ENCODE measurements around the gene KYNU.
"Not testable (repeated sequence)": the region's sequence is repeated elsewhere in the genome, so short reads cannot be mapped to it uniquely, and the experiment has no call there.

KYNU gene

DNA sequence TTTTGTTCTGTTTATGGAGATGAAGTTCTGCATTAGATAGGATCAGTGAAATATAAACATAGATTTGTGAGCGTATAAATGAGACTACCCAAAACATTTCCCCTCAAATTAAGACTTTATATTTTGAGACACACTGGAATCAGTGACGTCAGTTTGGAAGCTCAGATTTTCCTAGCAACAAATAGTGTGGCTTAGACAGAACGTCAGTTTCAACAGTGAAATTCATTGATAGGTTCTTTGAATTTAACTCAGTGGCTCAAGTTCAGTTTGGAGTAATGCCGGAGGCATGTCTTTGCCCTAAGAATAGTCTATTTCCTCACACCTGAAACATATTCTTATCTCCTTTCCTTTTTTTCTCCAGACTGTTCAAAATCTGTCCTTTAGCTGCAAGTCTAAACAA lies 138.2 kb downstream of the KYNU start:
- no peak for DNase-seq

- DNase-seq = peak in 12 of 56 donors; percentile 1 to 12 (median 3)
Measured at GRCh38 chr2:143026411-143027054, 149.1 kb downstream of the KYNU start.

GRCh38 chr2:143029141-143029540 lies 151.7 kb downstream of the KYNU start:
- DNase-seq = no peak

GRCh38 chr2:143030127-143030526 lies 152.7 kb downstream of the KYNU start:
- no peak for DNase-seq

- DNase-seq = peak in 23 of 56 donors; percentile 1 to 78 (median 11)
Measured at GRCh38 chr2:143034292-143035074, 157.0 kb downstream of the KYNU start.

DNA sequence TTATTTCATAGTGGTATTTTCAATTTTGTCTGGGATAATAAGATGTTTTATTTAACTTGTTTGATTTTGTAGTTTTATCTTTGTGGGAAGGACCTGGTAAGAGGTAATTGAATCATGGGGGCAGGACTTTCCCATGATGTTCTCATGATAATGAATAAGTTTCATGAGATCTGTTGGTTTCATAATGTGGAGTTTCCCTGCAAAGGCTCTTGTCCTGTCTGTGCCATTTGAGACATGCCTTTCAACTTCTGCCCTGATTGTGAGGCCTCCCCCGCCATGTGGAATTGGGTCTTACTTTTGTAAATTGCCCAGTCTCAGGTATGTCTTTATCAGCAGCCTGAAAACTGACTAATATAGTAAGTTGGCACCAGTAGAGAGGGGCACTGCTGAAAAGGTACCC lies 174.0 kb downstream of the KYNU start:
- no peak for DNase-seq

DNA sequence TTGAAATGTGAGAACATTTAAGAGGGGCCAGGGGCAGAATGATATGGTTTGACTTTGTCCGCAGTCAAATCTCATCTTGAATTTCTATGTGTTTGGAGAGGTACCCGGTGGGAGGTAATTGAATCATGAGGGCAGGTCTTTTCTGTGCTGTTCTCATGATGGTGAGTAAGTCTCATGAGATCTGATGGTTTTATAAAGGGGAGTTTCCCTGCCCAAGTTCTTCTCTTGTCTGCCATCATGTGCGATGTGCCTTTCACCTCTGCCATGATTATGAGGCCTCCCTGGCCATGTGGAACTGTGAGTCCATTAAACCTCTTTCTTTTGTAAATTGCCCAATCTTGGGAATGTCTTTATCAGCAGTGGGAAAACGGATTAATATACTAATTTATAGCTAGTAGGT lies 176.0 kb downstream of the KYNU start:
- not testable (repeated sequence) for DNase-seq

GRCh38 chr2:143056550-143056949 lies 179.1 kb downstream of the KYNU start:
- DNase-seq = no peak

- DNase-seq = no peak
Measured at GRCh38 chr2:143058851-143059250, 181.4 kb downstream of the KYNU start.

DNA sequence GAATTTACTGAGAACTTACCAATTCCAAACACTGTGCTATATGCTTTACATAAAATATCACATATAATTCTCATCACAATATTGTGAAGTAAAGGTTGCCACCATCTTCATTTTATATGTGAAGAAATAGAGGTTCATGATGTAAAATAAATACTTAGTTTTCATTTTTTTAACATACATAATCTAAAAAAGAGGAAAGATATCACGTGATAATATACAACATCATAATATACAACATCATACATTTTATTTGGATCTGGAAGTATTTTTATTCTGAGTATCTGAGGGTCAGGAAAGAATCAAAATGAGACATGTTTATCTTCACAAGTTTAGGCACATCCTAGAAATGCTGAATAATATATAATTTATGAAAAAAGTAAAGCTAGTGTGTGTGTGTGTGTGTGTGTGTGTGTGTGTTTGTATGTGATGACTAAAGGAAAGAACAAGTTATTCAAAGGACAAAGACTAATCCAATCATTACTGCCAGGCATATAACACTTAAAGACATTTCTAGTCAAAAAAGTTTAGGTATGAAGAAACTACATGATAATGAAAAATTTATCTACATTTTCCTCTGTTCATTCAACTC lies 186.2 kb downstream of the KYNU start:
- no peak for DNase-seq

DNA sequence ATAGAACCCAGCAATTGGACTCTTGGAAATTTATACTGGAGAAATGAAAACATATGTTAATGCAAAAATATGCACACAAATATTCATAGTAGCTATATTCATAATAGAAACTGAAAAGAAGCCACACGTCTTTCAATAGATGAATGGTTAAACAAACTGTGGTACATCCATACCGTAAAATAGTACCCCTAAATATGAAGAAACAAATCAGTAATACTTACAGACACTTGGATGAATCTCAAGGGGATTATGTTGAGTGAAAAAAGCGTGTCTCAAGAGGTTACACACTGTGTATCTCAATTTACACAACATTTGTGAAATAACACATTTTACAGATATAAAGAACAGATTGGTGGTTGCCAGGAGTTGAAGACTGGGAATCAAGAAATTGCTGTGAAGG lies 190.6 kb downstream of the KYNU start:
- DNase-seq = no peak

GRCh38 chr2:143068509-143068908 lies 191.0 kb downstream of the KYNU start:
- DNase-seq = no peak

DNA sequence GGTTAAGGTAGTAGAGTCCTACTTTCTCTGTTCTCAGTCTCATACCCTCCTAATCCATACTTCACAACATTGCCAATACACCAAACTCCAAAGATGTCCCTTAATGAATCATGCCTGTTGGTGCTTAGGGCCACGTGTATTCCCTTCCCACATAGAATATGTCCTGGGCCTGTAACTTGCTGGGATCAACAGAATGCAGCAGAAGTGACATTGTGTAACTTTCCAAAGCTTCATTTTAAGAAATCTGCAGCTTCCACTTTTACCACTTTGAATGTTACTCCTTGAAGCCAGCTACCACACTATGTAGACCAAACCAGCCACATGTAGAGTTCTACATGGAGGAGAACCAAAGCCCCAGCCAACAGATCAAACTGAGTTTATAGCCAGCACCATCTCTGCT lies 193.2 kb downstream of the KYNU start:
- DNase-seq = no peak

- DNase-seq = no peak
Measured at GRCh38 chr2:143071185-143071876, 193.9 kb downstream of the KYNU start.

GRCh38 chr2:143074913-143075312 lies 197.4 kb downstream of the KYNU start:
- DNase-seq = not testable (repeated sequence)

GRCh38 chr2:143075711-143076110 lies 198.2 kb downstream of the KYNU start:
- no peak for DNase-seq

- DNase-seq = no peak
Measured at GRCh38 chr2:143078104-143078503, 200.6 kb downstream of the KYNU start.

- DNase-seq = no peak
Measured at GRCh38 chr2:143081616-143082015, 204.2 kb downstream of the KYNU start.

- DNase-seq = no peak
Measured at GRCh38 chr2:143083636-143084035, 206.2 kb downstream of the KYNU start.

GRCh38 chr2:143084462-143084861 lies 207.0 kb downstream of the KYNU start:
- no peak for DNase-seq

DNA sequence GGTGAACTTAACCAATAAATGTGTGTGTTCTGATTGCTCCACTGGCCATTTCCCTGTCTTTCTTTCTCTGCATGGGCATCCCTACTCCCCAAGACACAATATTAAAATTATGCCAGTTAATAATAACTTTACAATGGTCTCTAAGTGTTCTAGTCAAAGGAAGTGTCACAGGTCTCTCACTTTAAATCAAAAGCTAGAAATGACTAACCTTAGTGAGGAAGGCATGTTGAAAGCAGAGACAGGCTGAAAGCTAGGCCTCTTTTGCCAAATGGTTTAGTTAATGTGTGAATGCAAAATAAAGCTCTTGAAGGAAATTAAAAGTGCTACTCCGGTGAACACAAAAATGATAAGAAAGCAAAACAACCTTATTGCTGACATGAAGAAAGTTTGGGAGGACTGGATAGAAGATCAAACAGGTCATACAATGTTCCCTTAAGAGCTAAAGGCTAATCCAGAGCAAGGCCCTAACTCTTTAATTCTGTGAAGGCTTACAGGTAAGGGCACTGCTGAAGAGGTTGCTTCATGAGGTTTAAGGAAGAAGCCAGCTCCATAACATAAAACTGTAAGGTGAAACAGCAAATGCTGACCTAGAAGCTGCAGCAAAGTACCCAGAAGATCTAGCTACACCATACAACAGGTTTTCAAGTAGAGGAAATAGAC lies 207.8 kb downstream of the KYNU start:
- no peak for DNase-seq

GRCh38 chr2:143087033-143087432 lies 209.6 kb downstream of the KYNU start:
- DNase-seq = no peak
